HG03565 (cell line): ENCODE results near the gene PIPOX.
"Not testable (repeated sequence)": the region's sequence is repeated elsewhere in the genome, so short reads cannot be mapped to it uniquely, and the experiment has no call there.

Experiments used
- ATAC-seq: cut with Tn5 transposase; IDR thresholded peaks from one replicate; pipeline ENCODE4 v1.9.1; 2021; ENCODE audit warnings: mild to moderate bottlenecking, moderate library complexity; ENCODE audit not compliant: unreplicated experiment

The PIPOX gene

GRCh38 chr17:29073520-29073919 lies 30.6 kb downstream of the PIPOX start:
- no peak for ATAC-seq

- no peak for ATAC-seq
Observed at GRCh38 chr17:29074488-29074887, 31.5 kb downstream of the PIPOX start.

GRCh38 chr17:29076087-29076486 lies 33.1 kb downstream of the PIPOX start:
- ATAC-seq, result no peak

GRCh38 chr17:29076722-29077121 lies 33.8 kb downstream of the PIPOX start:
- ATAC-seq, result no peak

GRCh38 chr17:29077320-29077719 lies 34.4 kb downstream of the PIPOX start:
- no peak for ATAC-seq

GRCh38 chr17:29078183-29079045 lies 35.5 kb downstream of the PIPOX start:
- ATAC-seq, result no peak

GRCh38 chr17:29079433-29079832 lies 36.5 kb downstream of the PIPOX start:
- no peak for ATAC-seq

- no peak for ATAC-seq
Observed at GRCh38 chr17:29079887-29080286, 36.9 kb downstream of the PIPOX start.

GRCh38 chr17:29080323-29080722 lies 37.4 kb downstream of the PIPOX start:
- no peak for ATAC-seq

GRCh38 chr17:29080965-29081364 lies 38.0 kb downstream of the PIPOX start:
- ATAC-seq, result no peak

- no peak for ATAC-seq
Observed at GRCh38 chr17:29084541-29085146, 41.7 kb downstream of the PIPOX start.

GRCh38 chr17:29085223-29085622 lies 42.3 kb downstream of the PIPOX start:
- no peak for ATAC-seq

- no peak for ATAC-seq
Observed at GRCh38 chr17:29086628-29087332, 43.8 kb downstream of the PIPOX start.

GRCh38 chr17:29088782-29089181 lies 45.8 kb downstream of the PIPOX start:
- not testable (repeated sequence) for ATAC-seq

GRCh38 chr17:29089601-29090044 lies 46.7 kb downstream of the PIPOX start:
- ATAC-seq, result no peak

GRCh38 chr17:29090108-29090507 lies 47.2 kb downstream of the PIPOX start:
- ATAC-seq, result no peak

- no peak for ATAC-seq
Observed at GRCh38 chr17:29090750-29091605, 48.0 kb downstream of the PIPOX start.

- ATAC-seq, result no peak
Observed at GRCh38 chr17:29091606-29092289, 48.8 kb downstream of the PIPOX start.

- no peak for ATAC-seq
Observed at GRCh38 chr17:29093090-29093871, 50.3 kb downstream of the PIPOX start.
